GM18868 (cell line): ENCODE data around the gene BBLN.

ENCODE experiments used
- ATAC-seq: cut with Tn5 transposase; IDR thresholded peaks from one replicate; pipeline ENCODE4 v1.9.1; 2021; ENCODE audit warnings: mild to moderate bottlenecking, moderate library complexity; ENCODE audit not compliant: unreplicated experiment

Gene BBLN

DNA sequence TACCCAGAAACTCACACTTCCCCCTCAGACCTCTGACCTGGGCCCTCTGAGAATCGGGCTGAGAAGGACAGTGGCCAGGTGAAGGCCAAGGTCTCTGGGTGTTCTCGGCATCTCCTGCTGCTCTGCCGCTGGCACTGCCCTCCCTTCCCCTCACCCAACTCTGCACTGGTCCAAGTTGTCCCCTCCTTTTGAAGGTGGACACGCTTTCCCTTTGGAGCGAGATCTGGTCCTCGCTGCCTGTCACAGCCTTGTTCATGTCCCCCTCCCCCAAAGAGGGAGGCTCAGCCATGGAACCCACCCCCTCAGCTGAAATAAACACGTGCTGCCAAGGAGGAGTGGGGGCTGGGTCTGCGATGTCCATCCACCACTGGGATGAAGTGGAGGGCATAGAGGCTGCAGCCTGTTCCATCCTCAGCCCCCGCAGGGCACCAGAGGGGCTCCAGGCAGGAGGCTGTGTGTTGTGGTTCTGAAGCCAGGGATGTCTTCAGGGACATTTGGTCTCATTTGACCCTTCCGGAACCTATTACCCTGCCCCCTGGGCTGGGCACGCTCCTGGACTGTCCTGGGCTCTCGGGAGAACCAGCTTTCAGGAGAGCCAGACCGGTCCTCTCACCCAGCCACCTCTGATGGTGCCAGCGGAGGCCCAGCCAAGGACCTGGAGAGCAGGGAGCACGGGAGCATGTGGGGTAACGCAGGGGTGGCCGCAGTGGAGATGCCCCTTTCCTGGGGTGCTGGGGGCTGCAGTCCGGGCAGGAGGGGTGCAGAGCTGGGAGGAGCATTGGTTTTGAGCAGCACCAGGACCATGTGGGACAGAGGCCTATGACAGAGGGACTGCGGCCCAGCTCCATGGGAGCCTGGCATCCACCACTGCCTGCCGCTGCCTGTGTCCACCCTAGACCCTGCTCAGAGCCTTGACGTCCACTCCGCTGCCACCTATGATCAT is 15.6 kb upstream of the BBLN start:
- no peak for ATAC-seq

- ATAC-seq = no peak
These were observed 14.5 kb upstream of the BBLN start for GRCh38 chr9:128145536-128145935.

DNA sequence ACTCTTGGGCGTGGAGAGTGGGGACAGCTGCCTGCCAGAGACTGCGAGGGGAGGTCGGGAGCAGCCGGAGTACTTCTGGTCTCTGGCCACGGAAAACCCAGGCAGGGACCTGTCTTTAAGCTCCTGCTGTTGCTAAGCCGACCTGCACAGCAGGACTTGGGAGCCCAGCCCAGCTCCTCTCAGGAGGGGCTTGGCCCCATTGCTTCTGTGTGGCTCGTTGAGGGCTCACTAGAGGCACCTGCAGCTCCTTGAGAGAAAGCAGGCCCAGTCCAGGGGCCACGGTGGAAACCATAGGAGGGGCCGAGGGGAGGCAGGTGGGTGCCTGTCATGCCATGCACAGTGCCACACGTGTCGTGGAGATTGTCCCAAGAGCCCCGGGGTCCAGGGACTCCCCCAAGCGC is 14.1 kb upstream of the BBLN start:
- ATAC-seq = no peak

GRCh38 chr9:128146591-128147120 is 13.4 kb upstream of the BBLN start:
- no peak for ATAC-seq

GRCh38 chr9:128148509-128149000 is 11.5 kb upstream of the BBLN start:
- ATAC-seq = no peak

GRCh38 chr9:128149001-128149701 is 10.9 kb upstream of the BBLN start, which contains the start of gene LCN2:
TSS of gene LCN2 (plus strand) at chr9:128149453. CDS start at chr9:128149526, 73 bp downstream.
- no peak for ATAC-seq

GRCh38 chr9:128149951-128150593 is 10.0 kb upstream of the BBLN start:
- no peak for ATAC-seq

GRCh38 chr9:128150594-128151308 is 9.3 kb upstream of the BBLN start:
- no peak for ATAC-seq

DNA sequence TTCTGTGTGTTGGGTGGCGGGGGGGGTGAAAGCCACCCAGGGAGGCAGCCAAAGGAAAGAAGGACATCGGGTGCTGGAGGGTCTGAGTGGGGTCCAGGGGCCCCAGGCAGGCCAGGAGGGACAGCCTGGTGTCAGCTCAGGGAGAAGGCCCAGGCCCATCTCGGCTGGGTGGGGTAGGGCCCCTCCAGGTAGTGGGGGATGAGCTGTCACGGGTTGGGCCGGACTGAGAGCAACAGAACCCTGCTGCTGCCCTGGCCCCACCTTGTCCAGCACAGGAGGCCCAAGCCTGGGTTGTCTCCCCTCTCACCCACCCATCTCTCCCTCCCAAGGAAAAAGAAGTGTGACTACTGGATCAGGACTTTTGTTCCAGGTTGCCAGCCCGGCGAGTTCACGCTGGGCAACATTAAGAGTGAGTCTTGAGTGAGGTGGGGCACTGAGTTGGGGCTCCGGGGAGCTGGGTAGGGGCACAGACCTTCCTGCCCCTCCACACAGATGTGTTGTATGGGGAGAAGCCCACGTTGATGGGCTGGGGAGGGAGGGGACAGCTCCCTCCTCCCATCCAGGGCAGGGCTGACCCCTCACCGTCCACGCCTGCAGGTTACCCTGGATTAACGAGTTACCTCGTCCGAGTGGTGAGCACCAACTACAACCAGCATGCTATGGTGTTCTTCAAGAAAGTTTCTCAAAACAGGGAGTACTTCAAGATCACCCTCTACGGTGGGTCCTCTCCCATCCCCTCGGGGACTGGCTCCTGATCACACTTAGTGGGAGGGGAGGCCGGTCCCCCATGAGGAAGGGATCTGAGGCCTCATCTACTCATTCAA is 8.5 kb upstream of the BBLN start:
- no peak for ATAC-seq

GRCh38 chr9:128152133-128153059 is 7.7 kb upstream of the BBLN start:
- no peak for ATAC-seq

GRCh38 chr9:128153060-128153946 is 6.8 kb upstream of the BBLN start:
- no peak for ATAC-seq

GRCh38 chr9:128153947-128154695 is 5.9 kb upstream of the BBLN start:
- no peak for ATAC-seq

- no peak for ATAC-seq
These were observed 4.1 kb upstream of the BBLN start for GRCh38 chr9:128155736-128156500.

- ATAC-seq = no peak
These were observed 612 bp upstream of the BBLN start for GRCh38 chr9:128159522-128159783.

- peak; percentile 11 for ATAC-seq
These were observed 530 bp downstream of the BBLN start for GRCh38 chr9:128160603-128160987.

GRCh38 chr9:128161215-128161902 is 1.3 kb downstream of the BBLN start:
- no peak for ATAC-seq
